NCI-H526 (cell line): ENCODE results near the gene SEMA6A.

Experiments
- DNase-seq, 2 experiments: peaks; one replicate each; lab custom pipeline; 2025; lab: John Stamatoyannopoulos, UW

Gene SEMA6A

DNA sequence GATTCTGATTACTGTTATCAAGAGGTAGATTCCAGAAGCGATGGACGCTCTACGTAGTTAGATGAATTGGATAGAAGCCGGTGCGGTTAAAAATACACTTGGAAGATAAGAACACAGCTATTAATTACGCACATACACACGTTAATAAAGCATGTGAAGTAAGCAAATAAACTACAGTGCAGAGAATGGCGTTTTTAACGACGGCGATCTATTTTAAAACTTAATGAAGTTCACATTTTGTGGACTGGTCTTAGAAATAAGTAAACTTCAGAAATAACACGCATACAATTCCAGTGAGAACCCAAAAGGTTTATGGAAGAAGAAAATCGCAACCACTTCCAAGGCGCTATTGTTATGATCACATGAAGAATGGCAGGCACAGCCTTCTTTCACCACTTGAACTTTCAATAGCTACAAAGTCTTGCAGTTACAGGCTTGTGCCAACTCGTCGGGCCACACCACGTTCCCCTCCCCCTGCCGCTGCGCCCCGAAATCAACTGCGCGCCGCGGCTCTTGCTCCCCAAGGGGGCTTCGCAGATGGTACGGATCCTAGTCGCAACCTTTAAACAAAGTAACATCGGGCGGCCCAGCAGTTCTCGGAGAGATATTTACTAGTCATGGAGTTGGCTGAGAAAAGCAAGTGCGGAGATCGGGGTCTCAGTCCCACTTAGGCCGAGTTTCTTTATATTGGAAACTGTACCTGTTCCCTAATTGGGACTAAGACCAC, 866 bp upstream of the SEMA6A start:
- DNase-seq, result no peak

DNA sequence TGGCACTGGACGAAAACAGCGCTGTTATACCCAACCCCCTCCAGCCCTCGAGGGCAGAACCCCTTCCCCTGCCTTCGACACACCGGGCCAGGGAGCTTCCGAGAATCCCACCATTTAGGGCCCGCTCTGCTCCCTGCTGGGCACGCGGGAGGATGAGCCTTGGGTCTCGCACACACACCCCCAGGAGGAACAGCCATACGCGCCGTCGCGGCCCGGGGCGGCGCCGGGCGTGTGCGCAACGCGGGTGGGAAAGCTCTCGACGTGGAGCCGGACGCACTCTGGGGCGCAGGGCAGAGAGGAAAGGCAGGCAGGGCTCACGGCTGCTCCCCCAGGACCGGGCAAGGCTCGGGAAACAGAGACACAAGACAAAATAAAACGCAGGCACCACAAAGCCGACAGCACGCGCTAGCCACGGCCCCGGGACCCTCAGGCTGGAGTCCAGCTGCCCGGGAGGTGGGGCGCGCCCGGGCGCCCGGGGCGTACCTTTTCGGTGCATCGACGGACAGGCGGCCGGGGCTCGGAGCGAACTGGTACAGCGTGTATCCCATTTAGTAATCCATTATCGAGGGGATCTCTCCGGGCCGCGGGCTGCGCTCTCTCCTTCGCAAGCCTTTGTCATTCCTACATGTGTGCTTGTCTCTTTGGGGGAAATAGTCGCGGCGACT, 789 bp downstream of the SEMA6A start:
- peak in 1 of 2 experiments; percentile 31 for DNase-seq

DNA sequence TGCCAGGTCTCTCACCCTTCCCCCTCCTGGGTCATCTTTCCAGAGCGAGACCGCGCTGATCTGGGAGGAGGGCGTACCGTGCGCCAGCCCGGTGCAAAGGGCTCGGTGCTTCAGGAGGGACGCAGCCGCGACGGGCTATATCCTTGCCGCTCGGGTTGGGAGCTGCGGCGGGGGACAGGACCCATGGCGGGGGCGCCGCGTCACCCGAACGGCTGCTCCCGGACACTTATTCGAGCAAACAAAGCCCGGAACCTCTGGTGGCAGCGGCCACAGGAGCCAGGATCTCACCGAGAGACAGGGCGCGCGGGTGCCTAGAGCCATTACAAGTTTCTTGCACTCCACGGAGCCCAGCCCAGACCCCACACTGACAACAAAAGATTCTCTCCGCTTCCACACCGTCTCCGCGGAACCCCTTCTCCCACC, 1.3 kb downstream of the SEMA6A start:
- peak in 1 of 2 experiments; percentile 37 for DNase-seq

DNA sequence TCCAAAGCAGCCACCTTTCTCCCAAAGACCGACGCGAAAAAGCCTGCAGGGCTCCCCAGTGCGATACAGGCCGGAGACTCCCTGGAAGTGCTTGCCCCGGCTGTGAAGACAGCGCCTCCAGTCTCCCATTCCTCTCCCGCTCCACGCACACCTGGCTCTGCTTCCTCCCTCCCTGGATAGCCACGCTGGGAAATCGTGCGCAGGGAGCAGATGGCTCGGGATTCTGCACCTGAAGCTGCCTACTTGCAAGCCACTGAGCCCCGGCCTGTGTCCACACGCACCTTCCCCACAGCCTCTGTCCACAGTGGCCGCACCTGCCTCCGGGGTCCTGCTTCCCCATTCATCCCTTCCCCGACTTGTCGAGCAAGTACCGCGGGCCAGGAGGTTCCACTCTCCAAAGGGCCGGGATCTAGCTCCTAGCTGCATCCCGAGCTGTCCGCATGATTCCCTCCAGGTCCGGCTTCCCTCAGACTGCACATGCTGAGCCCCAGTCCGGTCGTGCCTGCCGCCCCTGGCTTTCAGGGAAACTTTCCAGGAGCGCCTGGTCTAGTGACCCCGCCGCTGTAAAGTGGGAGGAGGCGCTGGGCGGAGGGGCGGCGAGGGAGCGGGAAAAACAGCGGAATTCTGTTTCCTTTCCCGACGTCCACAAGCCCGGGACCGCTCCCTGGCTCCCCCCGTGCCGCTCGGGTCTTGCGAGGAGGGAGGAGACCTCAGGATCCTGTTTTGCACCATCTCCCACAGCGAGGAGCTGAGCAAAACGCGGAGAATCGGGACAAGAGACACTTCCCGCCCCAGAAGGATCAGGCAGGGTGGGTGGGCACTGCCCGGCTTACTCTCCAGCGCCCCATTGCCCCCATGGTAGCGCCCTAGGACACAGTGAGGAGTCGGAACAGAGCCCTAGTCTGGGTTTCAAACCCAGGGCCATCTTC, 2.0 kb downstream of the SEMA6A start:
- DNase-seq, result peak; percentile 18 to 59

DNA sequence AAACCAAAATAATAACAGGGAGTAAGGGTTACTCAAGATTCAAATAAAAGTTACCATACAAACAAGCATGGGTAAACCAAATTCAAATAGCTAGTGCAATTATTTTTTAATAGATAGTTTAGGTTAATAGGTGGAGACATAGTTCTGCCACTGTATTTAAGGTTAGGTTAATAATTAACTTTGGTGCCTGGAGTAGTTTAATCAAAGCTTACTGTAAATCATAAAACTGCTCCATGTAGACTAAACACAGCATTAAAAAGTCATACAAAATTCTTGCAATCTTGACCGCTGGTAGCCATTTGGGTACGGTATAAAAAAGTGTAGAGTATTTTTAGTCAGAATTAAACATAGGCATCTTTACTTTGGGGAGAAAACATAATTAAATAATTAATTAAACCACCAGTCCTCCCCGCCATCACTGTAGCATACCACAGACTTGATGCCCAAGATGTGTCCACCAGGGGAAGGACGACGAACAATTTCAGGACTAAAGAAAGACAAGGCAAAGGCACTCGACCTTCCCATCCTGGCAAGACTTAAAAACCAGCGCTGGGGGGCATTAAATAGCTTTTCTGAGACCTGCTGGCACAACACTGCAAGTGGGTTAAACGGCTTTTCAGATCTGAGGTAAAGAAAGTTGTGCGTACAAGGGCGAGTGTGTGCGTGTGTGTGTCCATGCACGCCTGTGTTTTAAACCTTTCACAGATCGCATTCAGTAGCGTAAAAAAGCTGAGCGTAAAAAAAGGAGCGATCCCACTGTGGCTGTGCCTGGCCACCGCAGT, 2.9 kb downstream of the SEMA6A start:
- DNase-seq, result peak in 1 of 2 experiments; percentile 48

DNA sequence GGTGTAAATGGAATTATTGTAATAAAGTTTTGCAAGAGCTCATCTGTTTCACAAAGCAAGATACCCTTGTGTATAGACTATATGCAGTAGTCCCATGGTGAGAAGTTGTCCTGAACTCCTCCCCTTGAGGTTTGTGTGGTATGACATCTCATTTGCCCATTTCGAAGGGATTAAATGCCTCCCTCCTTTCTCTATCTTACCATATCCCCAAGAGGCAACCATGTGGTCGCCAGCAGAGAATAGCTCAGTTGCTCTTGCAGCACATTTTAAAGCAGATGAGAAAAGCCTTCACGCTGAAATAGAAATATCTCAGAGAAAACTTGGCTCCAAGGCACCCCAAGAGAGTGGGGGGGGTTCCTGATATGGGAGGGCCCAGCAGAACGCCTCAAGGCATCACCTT, 4.6 kb downstream of the SEMA6A start:
- DNase-seq, result no peak

DNA sequence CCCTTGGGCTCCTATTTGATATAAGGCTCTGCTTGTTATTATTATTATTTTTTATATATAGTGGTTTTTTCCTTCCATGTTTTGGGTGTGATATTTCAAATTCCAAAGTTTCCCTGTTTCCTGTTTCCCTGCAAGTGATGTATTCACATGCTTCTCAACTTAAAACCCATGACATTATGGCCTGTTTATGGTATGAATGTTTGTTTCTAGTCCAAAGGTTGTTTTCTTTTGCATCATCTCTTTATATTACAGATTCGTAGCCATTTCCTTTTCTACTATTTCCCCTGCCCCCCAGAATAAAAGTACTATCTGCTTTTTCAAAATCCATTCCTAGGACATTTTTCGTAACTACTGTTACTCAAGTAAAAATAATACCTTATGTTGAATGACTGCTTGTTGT, 7.5 kb downstream of the SEMA6A start:
- no peak for DNase-seq

DNA sequence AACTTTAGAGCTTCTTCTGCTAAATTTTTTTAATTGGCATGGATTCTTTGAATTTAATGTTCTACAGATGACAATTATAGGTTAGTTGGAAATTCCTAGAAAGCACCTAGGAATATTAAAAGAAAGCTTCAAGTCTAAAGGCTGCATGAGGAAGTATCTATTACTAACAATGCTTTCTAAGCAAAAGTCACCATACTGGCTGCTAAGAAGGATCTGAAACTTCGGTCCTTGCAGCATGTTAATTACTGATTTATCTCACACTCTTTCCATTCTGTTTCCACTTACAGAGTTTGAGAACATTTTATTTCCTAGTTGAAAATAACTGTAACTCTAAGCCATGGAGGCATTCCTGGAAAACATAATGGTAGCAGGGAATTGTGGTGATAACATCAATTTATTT, 8.4 kb downstream of the SEMA6A start:
- DNase-seq, result no peak

DNA sequence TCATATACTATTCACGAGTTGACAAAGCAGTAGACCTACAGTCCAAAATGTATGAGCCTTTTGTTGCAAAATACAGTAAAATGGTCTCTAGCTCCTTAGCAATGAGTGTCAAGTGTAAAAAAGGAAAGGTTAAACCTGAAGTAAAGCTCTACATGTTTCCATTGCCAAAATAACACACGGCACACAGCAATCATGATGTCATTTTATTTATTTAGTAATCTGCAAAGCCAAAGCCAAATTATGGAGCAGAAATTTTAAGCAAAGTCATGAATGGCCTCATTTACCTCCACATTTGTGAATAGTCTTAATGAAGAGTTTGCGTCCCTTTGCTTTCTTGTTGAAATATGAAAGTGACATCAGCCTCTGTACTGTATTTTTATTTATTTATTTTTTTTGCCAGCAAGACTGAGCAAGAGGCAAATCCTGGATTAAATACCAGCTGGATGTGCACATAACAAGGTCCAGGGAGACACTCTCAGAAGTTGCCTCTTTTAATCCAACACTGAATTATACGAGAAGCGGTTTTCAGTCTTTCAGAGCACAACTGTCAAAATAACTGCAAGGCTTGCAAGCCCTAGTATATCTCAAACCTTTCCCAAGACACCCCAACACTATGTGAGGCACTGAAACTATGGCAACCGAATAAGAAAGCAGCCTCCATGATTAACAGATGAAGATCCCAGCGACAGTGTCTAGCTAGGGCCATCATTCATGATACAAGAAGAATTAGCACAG, 9.7 kb downstream of the SEMA6A start:
- no peak for DNase-seq

DNA sequence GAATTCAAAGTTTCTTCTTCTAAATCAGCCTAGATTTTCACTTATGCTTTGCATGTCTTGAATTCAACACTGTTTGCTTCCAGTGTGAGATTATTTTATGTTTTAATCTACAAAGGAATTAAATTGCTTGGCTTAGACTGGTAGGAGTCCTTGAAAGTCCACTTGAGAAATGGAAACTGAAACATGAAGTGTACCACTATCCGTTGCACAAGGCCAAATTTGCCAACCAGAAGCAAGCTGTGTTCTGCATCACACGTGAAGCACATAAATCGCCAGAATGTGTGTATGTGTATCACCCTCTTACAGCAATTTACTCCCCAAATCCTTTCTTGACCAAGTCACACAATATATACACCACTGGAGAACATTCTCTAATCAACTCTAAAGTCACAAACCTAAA, 10.3 kb downstream of the SEMA6A start:
- no peak for DNase-seq

DNA sequence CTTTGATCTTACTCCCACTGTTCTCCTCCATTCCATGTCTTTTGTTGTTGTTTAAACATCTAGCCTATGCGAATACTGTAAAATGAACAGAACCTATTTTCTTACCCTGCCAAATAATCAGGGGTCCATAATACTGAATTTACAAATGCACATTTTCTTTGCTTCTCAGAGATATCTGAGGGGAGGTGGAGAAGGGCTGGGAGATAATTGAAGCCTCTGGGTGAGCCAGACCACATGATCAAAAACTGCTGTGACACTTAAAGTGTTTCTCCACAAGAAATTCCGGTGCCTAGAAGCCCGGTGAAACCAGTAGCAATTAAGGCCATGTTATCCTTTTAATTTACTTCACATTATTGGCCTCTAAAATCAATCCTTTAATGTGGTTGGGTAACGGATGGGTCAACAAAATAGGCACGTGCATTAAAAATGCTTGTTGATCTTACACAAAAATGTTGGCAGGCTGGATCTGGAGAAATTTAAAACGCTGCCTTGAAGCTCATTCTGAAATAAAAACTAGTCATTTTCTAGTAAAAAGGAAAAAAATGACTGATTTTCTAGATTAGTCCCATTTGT, 10.8 kb downstream of the SEMA6A start:
- DNase-seq, result no peak

DNA sequence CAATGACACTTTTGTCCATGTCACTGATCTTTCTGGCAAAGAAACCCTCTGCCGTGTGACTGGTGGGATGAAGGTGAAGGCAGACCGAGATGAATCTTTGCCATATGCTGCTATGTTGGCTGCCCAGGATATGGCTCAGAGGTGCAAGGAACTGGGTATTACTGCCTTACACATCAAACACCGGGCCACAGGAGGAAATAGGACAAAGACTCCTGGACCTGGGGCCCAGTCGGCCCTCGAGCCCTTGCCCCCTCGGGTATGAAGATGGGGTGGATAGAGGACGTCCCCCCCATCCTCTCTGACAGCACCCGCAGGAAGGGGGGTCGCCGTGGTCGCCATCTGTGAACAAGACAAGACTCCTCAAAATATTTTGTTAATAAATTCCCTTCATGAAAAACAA, 12.0 kb downstream of the SEMA6A start:
- no peak for DNase-seq

DNA sequence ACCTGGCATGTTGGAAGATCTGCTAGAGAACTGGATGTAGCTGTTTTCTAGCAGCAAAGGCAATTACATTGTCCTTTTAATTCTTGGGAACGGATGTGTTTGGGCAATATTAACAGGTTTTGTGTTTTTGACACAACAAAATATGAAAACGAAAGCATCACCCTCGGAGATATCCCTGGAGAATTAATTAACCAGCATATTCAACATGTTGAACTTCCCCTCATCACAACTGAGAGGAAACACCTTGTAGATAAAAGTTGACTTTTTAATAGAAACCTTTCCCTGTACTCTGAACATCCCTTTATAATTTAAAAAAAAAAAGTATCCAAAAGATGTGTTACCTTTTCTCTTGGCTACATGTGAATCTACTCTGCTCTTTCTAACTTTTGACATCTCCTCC, 13.0 kb downstream of the SEMA6A start:
- no peak for DNase-seq

DNA sequence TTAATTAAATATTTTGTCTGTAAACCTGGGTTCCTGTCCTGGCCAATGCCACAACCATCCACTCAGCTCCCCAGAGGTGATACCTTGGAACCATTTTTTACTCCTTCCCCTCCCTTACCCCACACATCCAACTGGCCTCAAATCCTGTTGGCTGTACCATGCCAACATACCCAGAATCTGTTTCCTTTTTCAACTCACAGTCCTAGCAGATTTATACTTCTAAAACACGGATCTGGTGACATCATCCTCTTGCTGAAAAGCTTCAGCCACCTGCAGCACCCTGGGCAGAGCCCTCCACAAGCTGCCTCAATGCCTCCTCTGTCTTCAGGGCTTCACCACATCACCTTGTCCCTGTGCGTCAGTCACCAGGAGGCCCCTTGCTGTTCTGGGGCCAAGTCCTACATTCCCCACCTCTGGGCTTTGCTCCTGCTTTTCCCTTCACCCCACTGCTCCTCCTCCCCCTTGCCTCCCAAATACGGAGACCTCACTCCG, 14.9 kb downstream of the SEMA6A start:
- no peak for DNase-seq

DNA sequence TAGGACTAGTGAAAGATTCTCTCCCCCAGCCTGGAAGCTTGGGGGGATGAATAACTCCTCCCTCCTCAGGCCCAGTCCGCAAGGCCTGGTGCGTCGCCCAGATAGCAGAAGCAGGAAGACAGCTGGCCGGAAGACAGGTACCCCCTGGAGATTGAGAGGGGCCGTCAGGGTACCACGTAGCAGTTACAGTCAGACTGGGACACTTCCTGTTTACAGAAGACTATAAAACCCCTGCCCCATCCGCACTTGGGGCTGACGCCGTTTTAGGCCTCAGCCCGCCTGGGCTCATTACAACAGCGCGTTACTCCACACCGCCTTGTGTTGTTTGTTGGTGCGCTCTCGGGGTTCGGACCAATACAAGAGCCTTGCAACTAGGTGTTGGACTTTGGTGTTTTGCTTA, 15.4 kb downstream of the SEMA6A start:
- no peak for DNase-seq

DNA sequence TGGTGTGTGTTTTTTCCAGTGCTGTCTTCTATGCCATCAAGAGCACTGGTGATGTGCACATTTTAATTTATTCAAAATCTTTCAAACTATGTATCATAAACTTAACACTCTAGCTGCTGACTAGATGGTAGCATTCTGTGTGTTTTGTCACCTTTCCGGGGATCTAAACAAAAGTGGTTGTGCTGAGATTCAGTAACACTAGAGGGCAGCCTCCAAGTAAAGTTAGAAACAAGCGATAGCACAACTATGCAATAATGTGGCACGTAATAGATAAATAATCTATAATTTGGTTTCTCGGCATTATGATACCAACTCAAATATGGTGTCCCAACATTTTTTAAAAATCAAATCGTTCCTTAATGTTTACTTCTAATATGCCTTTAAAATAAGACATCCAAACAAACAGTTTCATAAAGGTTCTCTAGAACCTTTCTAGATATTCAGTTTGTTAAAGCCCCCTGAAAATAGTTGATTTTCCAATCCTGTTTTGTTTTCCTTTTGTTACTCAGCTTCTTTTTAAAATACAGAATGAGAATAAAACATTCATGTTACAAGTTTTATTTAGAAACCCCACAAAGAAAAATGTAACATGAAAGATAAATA, 16.9 kb downstream of the SEMA6A start:
- peak in 1 of 2 experiments; percentile 25 for DNase-seq

DNA sequence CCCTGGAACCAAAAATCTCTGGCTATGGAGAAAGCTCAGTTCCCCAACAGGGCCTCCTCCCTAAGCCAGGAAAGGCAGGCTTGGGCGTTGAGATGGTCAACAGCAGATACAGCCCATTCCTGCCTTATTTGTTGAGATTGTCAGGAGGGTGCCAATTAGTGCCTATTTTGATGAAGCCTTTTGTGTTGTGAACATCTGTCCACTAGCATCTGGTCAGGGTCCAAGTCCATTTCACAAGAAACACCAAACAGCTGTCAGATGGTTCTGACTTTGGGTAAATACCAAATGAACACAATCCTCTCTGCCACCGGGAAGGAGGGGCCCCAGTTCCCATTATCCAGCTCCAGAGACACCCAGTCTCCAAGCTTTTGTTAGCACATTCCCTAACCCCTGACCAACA, 19.9 kb downstream of the SEMA6A start:
- DNase-seq, result no peak

DNA sequence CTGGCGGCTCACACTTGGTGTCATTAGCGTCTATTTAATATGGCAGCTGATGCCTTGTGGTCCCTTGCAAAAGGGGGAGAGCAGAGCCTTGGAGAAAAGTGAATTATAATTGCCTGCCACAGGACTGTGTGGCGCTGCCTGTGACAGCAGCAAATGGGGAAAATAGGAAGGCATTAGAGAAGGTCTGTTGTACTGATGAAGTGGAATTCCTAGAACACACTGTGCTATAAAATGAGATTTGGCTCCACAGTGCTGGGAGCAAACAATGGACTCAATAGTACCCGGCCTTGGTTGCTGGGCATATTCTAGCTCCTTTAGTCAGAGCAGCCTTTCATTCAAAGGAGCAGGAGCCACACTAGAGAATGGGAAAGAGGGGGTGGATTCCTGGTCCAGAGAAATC, 21.3 kb downstream of the SEMA6A start:
- DNase-seq, result no peak

DNA sequence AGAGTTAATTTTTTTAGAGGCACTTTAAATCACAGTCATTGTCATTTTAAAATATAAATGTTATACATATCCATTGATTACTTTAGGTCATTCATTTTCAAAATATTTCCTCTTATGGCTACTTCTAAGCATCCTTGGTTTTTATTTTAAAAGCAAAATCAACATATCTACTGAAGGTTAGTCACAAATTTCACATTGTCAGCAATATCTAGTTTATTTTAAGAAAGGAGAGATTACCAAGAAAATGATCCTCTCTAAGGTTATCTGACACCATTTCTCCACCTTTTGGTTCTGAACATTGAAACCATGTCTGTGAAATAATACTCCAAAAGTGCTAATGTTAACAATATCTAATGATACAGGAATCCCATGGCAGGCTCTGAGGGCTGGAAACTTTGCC, 24.5 kb downstream of the SEMA6A start:
- no peak for DNase-seq

DNA sequence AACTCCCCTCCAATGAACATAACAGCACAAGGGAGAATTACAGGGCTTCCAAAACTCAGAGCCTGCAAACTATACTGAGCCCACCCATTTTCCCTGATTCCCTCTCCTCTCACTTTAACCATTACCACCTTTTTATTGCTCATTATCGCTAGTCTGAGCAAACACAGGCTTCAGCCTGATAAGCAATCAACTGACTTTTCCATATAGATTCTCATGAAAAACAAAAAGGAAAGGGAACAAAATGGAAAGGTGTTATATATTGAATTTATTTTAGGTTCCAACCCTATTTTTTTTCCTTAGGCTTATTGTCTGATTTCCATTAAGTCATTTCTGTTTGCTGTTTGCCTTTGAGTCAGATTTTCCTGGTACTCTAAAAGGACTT, 27.9 kb downstream of the SEMA6A start:
- DNase-seq, result no peak
